Medulla oblongata (tissue), 1 donor: ENCODE results near the gene CFAP119.

Experiments
- DNase-seq: peaks from one replicate; pipeline ENCODE4 v3.0.0-alpha.2; 2015; ENCODE audit errors: extremely low spot score

The CFAP119 gene

GRCh38 chr16:30782486-30783279 is 20.8 kb upstream of the CFAP119 start:
- no peak for DNase-seq

GRCh38 chr16:30780549-30780948 is 18.7 kb upstream of the CFAP119 start:
- no peak for DNase-seq

GRCh38 chr16:30780021-30780420 is 18.2 kb upstream of the CFAP119 start:
- DNase-seq = no peak

GRCh38 chr16:30779596-30779995 is 17.7 kb upstream of the CFAP119 start:
- DNase-seq = no peak

- DNase-seq = no peak
These were observed 16.8 kb upstream of the CFAP119 start for GRCh38 chr16:30778549-30779244.

GRCh38 chr16:30777591-30778297 is 15.9 kb upstream of the CFAP119 start:
- no peak for DNase-seq

GRCh38 chr16:30775392-30776188 is 13.7 kb upstream of the CFAP119 start:
- DNase-seq = peak; percentile 89

- no peak for DNase-seq
These were observed 13.2 kb upstream of the CFAP119 start for GRCh38 chr16:30775131-30775391.

GRCh38 chr16:30774367-30775130 is 12.7 kb upstream of the CFAP119 start:
- peak; percentile 54 for DNase-seq

- no peak for DNase-seq
These were observed 12.0 kb upstream of the CFAP119 start for GRCh38 chr16:30773826-30774225.

GRCh38 chr16:30771726-30772125 is 9.9 kb upstream of the CFAP119 start:
- DNase-seq = no peak

- no peak for DNase-seq
These were observed 7.7 kb upstream of the CFAP119 start for GRCh38 chr16:30769379-30770089.

- DNase-seq = no peak
These were observed 6.8 kb upstream of the CFAP119 start for GRCh38 chr16:30768583-30769181.

GRCh38 chr16:30767767-30768465 is 6.1 kb upstream of the CFAP119 start:
- no peak for DNase-seq

GRCh38 chr16:30766933-30767284 is 5.0 kb upstream of the CFAP119 start:
- no peak for DNase-seq

- DNase-seq = no peak
These were observed 4.5 kb upstream of the CFAP119 start for GRCh38 chr16:30766206-30766932.

GRCh38 chr16:30764816-30765465 is 3.1 kb upstream of the CFAP119 start:
- no peak for DNase-seq

GRCh38 chr16:30764086-30764485 is 2.2 kb upstream of the CFAP119 start:
- DNase-seq = no peak
